ENCODE measurements around the gene LRTM2. TPM values are rescaled to one million over a fixed set of nuclear protein-coding genes. Genes with fewer than 3 reads are reported as not detected.

The LRTM2 gene
- total and polyA plus RNA-seq, 2 of the 4 experiments (the other 2 are of a cell fraction), result not detected

DNA sequence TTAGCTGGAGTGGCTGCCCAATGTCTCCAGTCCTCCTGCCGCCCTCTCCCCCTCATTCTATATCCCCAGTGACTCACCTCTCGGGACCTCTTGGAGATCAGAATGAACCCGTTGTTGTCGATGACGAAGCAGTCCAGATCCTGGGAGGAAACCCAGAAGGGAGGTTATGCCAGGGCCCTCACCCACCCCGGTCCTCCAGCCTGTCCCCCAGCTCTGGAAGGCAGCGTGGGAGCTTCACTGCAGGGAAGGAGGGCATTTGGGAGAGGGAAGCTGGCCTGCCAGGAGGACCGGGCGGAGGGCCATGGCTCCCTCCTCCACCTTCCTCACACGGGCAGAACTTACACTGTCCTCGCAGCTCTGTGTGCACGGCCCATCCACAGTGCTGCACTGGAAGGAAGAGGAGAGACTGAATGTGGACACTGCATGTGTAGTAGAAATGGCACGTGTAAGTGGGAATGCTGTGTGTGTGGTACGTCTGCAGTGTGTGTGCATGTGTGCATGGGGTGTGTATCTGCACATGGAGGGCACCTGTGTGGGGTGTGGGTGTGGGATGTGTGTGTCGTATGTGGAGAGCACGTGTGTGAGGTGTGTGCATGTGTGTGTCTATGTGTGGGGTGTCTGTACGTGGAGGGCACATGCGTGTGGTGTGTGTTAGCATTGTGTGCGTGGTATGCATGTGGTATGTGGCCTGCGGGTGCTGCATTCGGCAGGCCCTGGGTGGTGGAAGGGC is 10.0 kb upstream of the LRTM2 start:
- no peak for TF ChIP-seq USF2 (IDR thresholded peaks at IDR 0.05; ENCODE audit: low read depth, low read length)
- TF ChIP-seq, protein P1, sequence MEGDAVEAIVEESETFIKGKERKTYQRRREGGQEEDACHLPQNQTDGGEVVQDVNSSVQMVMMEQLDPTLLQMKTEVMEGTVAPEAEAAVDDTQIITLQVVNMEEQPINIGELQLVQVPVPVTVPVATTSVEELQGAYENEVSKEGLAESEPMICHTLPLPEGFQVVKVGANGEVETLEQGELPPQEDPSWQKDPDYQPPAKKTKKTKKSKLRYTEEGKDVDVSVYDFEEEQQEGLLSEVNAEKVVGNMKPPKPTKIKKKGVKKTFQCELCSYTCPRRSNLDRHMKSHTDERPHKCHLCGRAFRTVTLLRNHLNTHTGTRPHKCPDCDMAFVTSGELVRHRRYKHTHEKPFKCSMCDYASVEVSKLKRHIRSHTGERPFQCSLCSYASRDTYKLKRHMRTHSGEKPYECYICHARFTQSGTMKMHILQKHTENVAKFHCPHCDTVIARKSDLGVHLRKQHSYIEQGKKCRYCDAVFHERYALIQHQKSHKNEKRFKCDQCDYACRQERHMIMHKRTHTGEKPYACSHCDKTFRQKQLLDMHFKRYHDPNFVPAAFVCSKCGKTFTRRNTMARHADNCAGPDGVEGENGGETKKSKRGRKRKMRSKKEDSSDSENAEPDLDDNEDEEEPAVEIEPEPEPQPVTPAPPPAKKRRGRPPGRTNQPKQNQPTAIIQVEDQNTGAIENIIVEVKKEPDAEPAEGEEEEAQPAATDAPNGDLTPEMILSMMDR (conservative IDR thresholded peaks at IDR 0.05; ENCODE audit: low read depth, low read length), result no peak
- no peak for TF ChIP-seq SMC3 (IDR thresholded peaks at IDR 0.05; ENCODE audit: low read depth, low read length)
- no peak for TF ChIP-seq RAD21 (IDR thresholded peaks at IDR 0.05; ENCODE audit: low read length)
- no peak for TF ChIP-seq RCOR1 (IDR thresholded peaks at IDR 0.05; ENCODE audit: insufficient replicate concordance, low read length)
- TF ChIP-seq MAZ (IDR thresholded peaks at IDR 0.05; ENCODE audit: borderline replicate concordance, low read depth, low read length), result no peak
- no peak for TF ChIP-seq FOS (IDR thresholded peaks at IDR 0.05; ENCODE audit: low read depth, low read length)
- no peak for TF ChIP-seq BHLHE40 (IDR thresholded peaks at IDR 0.05; ENCODE audit: low read depth, low read length)
- no peak for TF ChIP-seq MAFK (IDR thresholded peaks at IDR 0.05; ENCODE audit: low read depth, low read length)
- TF ChIP-seq CHD1 (IDR thresholded peaks at IDR 0.05; ENCODE audit: low read depth, low read length), result no peak
- no peak for TF ChIP-seq RFX5 (IDR thresholded peaks at IDR 0.05; ENCODE audit: low read depth, low read length)
- no peak for TF ChIP-seq POLR2A (IDR thresholded peaks at IDR 0.05; ENCODE audit: low read depth, low read length)
- no peak for TF ChIP-seq MXI1 (IDR thresholded peaks at IDR 0.05; ENCODE audit: borderline replicate concordance, low read depth, low read length)
- Histone ChIP-seq H4K5ac (ENCODE audit: low read depth, low read length) (no peak overlapping the region), H3K23ac (ENCODE audit: low read depth, low read length) (no peak overlapping the region; the same call in 1 of the 2 replicates), H3K4me1 (ENCODE audit: control insufficient read depth, insufficient read depth, low read length) (no peaks in the 10 kb centered on the region; the same call in 1 of the 2 replicates), H3K27ac (ENCODE audit: insufficient read depth, low read length) (no peak overlapping the region), H2AK9ac (replicated peaks; ENCODE audit: low read depth, low read length, poor library complexity) (peak overlapping the region; percentile 26), H3K9me3 (ENCODE audit: control insufficient read depth, insufficient read depth, low read length) (no peaks in the 10 kb centered on the region), H2BK5ac (ENCODE audit: low read depth, low read length, poor library complexity, severe bottlenecking) (no peak overlapping the region), H3K79me1 (ENCODE audit: low read depth in 1 of 2, low read length in 2 of 2) (no peaks in the 10 kb centered on the region), H3K4me3 (ENCODE audit: insufficient read depth, low read depth, low read length) (no peak overlapping the region), H3K9ac (ENCODE audit: low read depth, low read length) (no peak overlapping the region), H3K9me1 (ENCODE audit: insufficient read depth, low read length) (peaks cover 7% of the 10 kb centered on the region; the same call in 1 of the 2 replicates), H3K36me3 (ENCODE audit: control insufficient read depth, insufficient read depth, low read length) (no peaks in the 10 kb centered on the region), H3K18ac (ENCODE audit: low read depth, low read length) (no peak overlapping the region), H3K27me3 (ENCODE audit: control insufficient read depth, insufficient read depth, low read length) (peaks cover 12% of the 10 kb centered on the region), H2AFZ (replicated peaks; ENCODE audit: low read length, poor library complexity) (peak overlapping the region; percentile 55), H3K4me2 (ENCODE audit: low read depth, low read length) (no peak overlapping the region), H4K20me1 (ENCODE audit: insufficient read depth, low read length) (no peaks in the 10 kb centered on the region), H3K14ac (replicated peaks; ENCODE audit: low read depth, low read length) (no peak overlapping the region; the same call in 1 of the 2 replicates), H4K91ac (ENCODE audit: insufficient read depth, low read depth, low read length) (no peak overlapping the region), H2AK5ac (ENCODE audit: low read depth, low read length) (peak overlapping the region; percentile 63; the same call in 1 of the 2 replicates), H3K56ac (ENCODE audit: extremely low read depth, insufficient read depth, low read length) (no peak overlapping the region), H2BK20ac (ENCODE audit: low read depth, low read length) (no peak overlapping the region), H2BK120ac (ENCODE audit: low read depth, low read length) (no peak overlapping the region), H4K8ac (ENCODE audit: low read depth in 2 of 2, low read length in 2 of 2) (no peak overlapping the region), H3K4ac (ENCODE audit: low read depth, low read length) (no peak overlapping the region), H2BK15ac (ENCODE audit: low read depth, low read length) (no peak overlapping the region)
- dilution Hi-C loops (cut with HindIII; ENCODE audit: low sequenced_read_pairs, unreplicated experiment) (no loop called here), in situ Hi-C loops (cut with MboI; ENCODE audit: low sequenced_read_pairs) (loop anchor here (25.0 kb wide), 1 partner anchor 477 kb away; no protein-coding TSS in a partner anchor), intact Hi-C loops (cut with micrococcal nuclease) (no loop called here)
- BruUV-seq (replicated peaks), result no TSS peak
- WGBS, 2 experiments (ENCODE audit: extremely low coverage in 2 of 2, insufficient read length in 1 of 2), result 82% methylated on average over 6 of the region's 21 CpGs; no CpG with 5 or more reads in 1 of the 2 experiments
- DNase-seq (peak; percentile 14), ATAC-seq (ENCODE audit: low read depth) (no peak)
- POLR2A ChIA-PET (ENCODE audit: unreplicated experiment), result no interaction called here
- CTCF ChIA-PET, result no interaction called here

Measured in IMR-90 (cell line).